GM19193 (cell line): ENCODE data around the gene TMEM91.

Source experiments
- POLR2A ChIP-seq: IDR thresholded peaks from 4 replicates; pipeline ENCODE4 v1.6.1; 2011; ENCODE audit not compliant: insufficient read depth, insufficient read length; ENCODE audit errors: extremely low read depth

Gene TMEM91

GRCh38 chr19:41363753-41364523 lies 12.4 kb upstream of the TMEM91 start, which contains the start of gene B9D2:
Gene B9D2, minus strand, starts transcription at chr19:41364149. Its CDS starts 630 bp downstream, at chr19:41363519.
- TF ChIP-seq POLR2A, result peak; percentile 84

GRCh38 chr19:41364524-41365391 lies 11.6 kb upstream of the TMEM91 start:
- no peak for TF ChIP-seq POLR2A

- no peak for TF ChIP-seq POLR2A
Observed at GRCh38 chr19:41366089-41366488, 10.2 kb upstream of the TMEM91 start.

GRCh38 chr19:41367848-41368301 lies 8.5 kb upstream of the TMEM91 start:
- no peak for TF ChIP-seq POLR2A

GRCh38 chr19:41369769-41370168 lies 6.6 kb upstream of the TMEM91 start:
- no peak for TF ChIP-seq POLR2A

- no peak for TF ChIP-seq POLR2A
Observed at GRCh38 chr19:41371541-41371940, 4.8 kb upstream of the TMEM91 start.

GRCh38 chr19:41372501-41372900 lies 3.8 kb upstream of the TMEM91 start:
- TF ChIP-seq POLR2A, result no peak

GRCh38 chr19:41373993-41374392 lies 2.3 kb upstream of the TMEM91 start:
- TF ChIP-seq POLR2A, result no peak

GRCh38 chr19:41376998-41377365 lies 649 bp downstream of the TMEM91 start:
- TF ChIP-seq POLR2A, result no peak

- TF ChIP-seq POLR2A, result no peak
Observed at GRCh38 chr19:41377977-41378709, 1.8 kb downstream of the TMEM91 start.

- TF ChIP-seq POLR2A, result no peak
Observed at GRCh38 chr19:41384351-41384750, 8.0 kb downstream of the TMEM91 start.

GRCh38 chr19:41386442-41386841 lies 10.1 kb downstream of the TMEM91 start:
- TF ChIP-seq POLR2A, result no peak

- TF ChIP-seq POLR2A, result no peak
Observed at GRCh38 chr19:41391618-41392017, 15.3 kb downstream of the TMEM91 start.

- TF ChIP-seq POLR2A, result no peak
Observed at GRCh38 chr19:41392775-41393174, 16.4 kb downstream of the TMEM91 start.

GRCh38 chr19:41395355-41395754 lies 19.0 kb downstream of the TMEM91 start:
- no peak for TF ChIP-seq POLR2A
